ENCODE measurements around the gene DALRD3. TPM values are rescaled to one million over a fixed set of nuclear protein-coding genes. Genes with fewer than 3 reads are reported as not detected.
"Not testable (repeated sequence)": the region's sequence is repeated elsewhere in the genome, so short reads cannot be mapped to it uniquely, and the experiment has no call there.

The DALRD3 gene
- polyA plus RNA-seq, 5 donors = 51.7 to 64.7 (median 61.2) TPM

- DNase-seq = no peak
Measured at GRCh38 chr3:49022688-49023171, 4.3 kb upstream of the DALRD3 start.

GRCh38 chr3:49021813-49022687 lies 3.7 kb upstream of the DALRD3 start, which contains the start of gene NDUFAF3:
Gene NDUFAF3, plus strand, starts transcription at chr3:49022121. Its CDS starts 24 bp downstream, at chr3:49022145.
- peak; percentile 91 to 92 for DNase-seq

GRCh38 chr3:49021213-49021812 lies 2.9 kb upstream of the DALRD3 start:
- peak; percentile 98 to 99 for DNase-seq

GRCh38 chr3:49020330-49021212 lies 2.2 kb upstream of the DALRD3 start:
- no peak for DNase-seq

GRCh38 chr3:49019941-49020329 lies 1.6 kb upstream of the DALRD3 start:
- no peak for DNase-seq

- DNase-seq = no peak
Measured at GRCh38 chr3:49018707-49019006, 277 bp upstream of the DALRD3 start.

GRCh38 chr3:49017229-49017970 lies 980 bp downstream of the DALRD3 start:
- no peak for DNase-seq

GRCh38 chr3:49016414-49017228 lies 1.8 kb downstream of the DALRD3 start:
- DNase-seq = no peak

- no peak for DNase-seq
Measured at GRCh38 chr3:49015765-49016164, 2.6 kb downstream of the DALRD3 start.

- DNase-seq = no peak
Measured at GRCh38 chr3:49015072-49015471, 3.3 kb downstream of the DALRD3 start.

- no peak for DNase-seq
Measured at GRCh38 chr3:49013738-49014660, 4.4 kb downstream of the DALRD3 start.

- DNase-seq = no peak
Measured at GRCh38 chr3:49013113-49013737, 5.2 kb downstream of the DALRD3 start.

GRCh38 chr3:49012441-49013017 lies 5.9 kb downstream of the DALRD3 start:
- DNase-seq = no peak

- no peak for DNase-seq
Measured at GRCh38 chr3:49009396-49009795, 9.0 kb downstream of the DALRD3 start.

GRCh38 chr3:49008627-49009026 lies 9.8 kb downstream of the DALRD3 start:
- not testable (repeated sequence) for DNase-seq

GRCh38 chr3:49007771-49008528 lies 10.4 kb downstream of the DALRD3 start:
- peak; percentile 79 for DNase-seq

- DNase-seq = peak; percentile 95 to 96
Measured at GRCh38 chr3:49007068-49007770, 11.2 kb downstream of the DALRD3 start, which contains the start of gene WDR6. Gene WDR6, plus strand, starts transcription at chr3:49007391. Its CDS starts 41 bp downstream, at chr3:49007432.
